ENCODE measurements around the gene PLEKHG3.

PLEKHG3 gene

DNA sequence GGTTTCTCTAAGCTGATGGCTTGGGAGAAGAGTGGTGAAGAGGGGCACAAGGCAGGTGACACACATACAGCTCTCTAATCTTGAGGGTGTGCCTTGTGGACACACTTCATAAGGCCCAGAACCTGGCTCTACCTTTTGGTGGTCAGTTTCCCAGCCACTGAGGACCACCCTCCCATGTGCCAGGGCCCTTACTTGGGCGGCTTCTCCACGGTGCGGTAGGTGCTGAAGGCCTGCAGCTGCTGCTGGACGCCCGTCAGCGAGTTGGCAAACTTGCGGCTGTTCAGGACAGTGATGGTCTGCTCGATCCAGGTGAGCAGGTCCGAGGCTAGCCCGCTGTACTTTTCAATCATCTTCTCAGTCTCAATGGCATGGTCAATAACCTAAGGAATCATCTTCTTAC is 95.3 kb downstream of the PLEKHG3 start:
- no peak for DNase-seq (ENCODE audit: low read depth)
- H3K4me3 ChIP-seq (ENCODE audit: low read length): no peak overlapping the region
- TF ChIP-seq, protein P1, sequence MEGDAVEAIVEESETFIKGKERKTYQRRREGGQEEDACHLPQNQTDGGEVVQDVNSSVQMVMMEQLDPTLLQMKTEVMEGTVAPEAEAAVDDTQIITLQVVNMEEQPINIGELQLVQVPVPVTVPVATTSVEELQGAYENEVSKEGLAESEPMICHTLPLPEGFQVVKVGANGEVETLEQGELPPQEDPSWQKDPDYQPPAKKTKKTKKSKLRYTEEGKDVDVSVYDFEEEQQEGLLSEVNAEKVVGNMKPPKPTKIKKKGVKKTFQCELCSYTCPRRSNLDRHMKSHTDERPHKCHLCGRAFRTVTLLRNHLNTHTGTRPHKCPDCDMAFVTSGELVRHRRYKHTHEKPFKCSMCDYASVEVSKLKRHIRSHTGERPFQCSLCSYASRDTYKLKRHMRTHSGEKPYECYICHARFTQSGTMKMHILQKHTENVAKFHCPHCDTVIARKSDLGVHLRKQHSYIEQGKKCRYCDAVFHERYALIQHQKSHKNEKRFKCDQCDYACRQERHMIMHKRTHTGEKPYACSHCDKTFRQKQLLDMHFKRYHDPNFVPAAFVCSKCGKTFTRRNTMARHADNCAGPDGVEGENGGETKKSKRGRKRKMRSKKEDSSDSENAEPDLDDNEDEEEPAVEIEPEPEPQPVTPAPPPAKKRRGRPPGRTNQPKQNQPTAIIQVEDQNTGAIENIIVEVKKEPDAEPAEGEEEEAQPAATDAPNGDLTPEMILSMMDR (conservative IDR thresholded peaks at IDR 0.05; ENCODE audit: low read depth, low read length): no peak
